SK-N-SH (cell line): ENCODE measurements around the gene C4orf33. TPM values are rescaled to one million over a fixed set of nuclear protein-coding genes. Genes with fewer than 3 reads are reported as not detected.

Source experiments
- CTCF ChIA-PET: fragments of 300-600, 350-600 bp; formaldehyde crosslinking; extraction: SDS; loops from one replicate; lab custom pipeline; 2021; lab: Yijun Ruan, JAX
- POLR2A ChIA-PET: fragments of 350-600 bp; sonication (Branson Sonifier 250); formaldehyde crosslinking; extraction: SDS; loops from one replicate; lab custom pipeline; 2020; ENCODE audit warnings: antibody characterized with exemption, inconsistent platforms; lab: Yijun Ruan, JAX
- DNase-seq: peaks from one replicate; pipeline ENCODE4 v3.0.0; 2012
- H2AFZ ChIP-seq: fragments of 200-600 bp; sonication (generic); 2 replicates; pipeline ENCODE4 v1.8.1; 2016; ENCODE audit warnings: antibody characterized with exemption, mild to moderate bottlenecking, low read depth
- H3F3A ChIP-seq: fragments of 200-600 bp; sonication (generic); replicated peaks from 2 replicates; pipeline ENCODE3; 2016; ENCODE audit warnings: antibody characterized with exemption, mild to moderate bottlenecking; ENCODE audit not compliant: insufficient read depth
- H3K27ac ChIP-seq, 2 experiments: fragments of 200-500 bp in 1 of 2; fragments of 200-600 bp in 1 of 2; sonication (Bioruptor generic) in 1 of 2; sonication (generic), shearing (Covaris generic) in 1 of 2; 2 replicates each; pipeline versions ENCODE4 v1.5.1 to v1.6.1; 2014 to 2016; ENCODE audit warnings: low read depth in 2 of 2, inconsistent platforms in 1 of 2, low read length in 1 of 2, mild to moderate bottlenecking in 1 of 2, mixed read lengths in 1 of 2
- H3K27me3 ChIP-seq: fragments of 200-600 bp; sonication (generic), shearing (Covaris generic); 2 replicates; pipeline ENCODE4 v1.6.1; 2016; ENCODE audit warnings: mixed run types; ENCODE audit not compliant: insufficient read depth
- H3K36me3 ChIP-seq, 2 experiments: fragments of 200-500 bp in 1 of 2; fragments of 200-600 bp in 1 of 2; sonication (Bioruptor generic) in 1 of 2; sonication (generic) in 1 of 2; replicated peaks in 1 of 2; 2 replicates each; pipeline versions ENCODE3 to v1.5.1; 2014 to 2016; ENCODE audit warnings: low read length in 1 of 2, mild to moderate bottlenecking in 1 of 2; ENCODE audit not compliant: insufficient read depth in 2 of 2, control insufficient read depth in 1 of 2
- H3K4me1 ChIP-seq, 2 experiments: fragments of 200-500 bp in 1 of 2; fragments of 200-600 bp in 1 of 2; sonication (Bioruptor generic) in 1 of 2; sonication (generic), shearing (Covaris generic) in 1 of 2; 2 replicates each; pipeline versions ENCODE4 v1.5.1 to v1.6.1; 2014 to 2016; ENCODE audit warnings: low read depth in 1 of 2, low read length in 1 of 2, mixed run types in 1 of 2; ENCODE audit not compliant: insufficient read depth in 2 of 2, control insufficient read depth in 1 of 2
- H3K4me2 ChIP-seq: fragments of 200-600 bp; sonication (generic), shearing (Covaris generic); 2 replicates; pipeline ENCODE4 v1.6.1; 2017; ENCODE audit warnings: mixed run types
- H3K4me3 ChIP-seq, 2 experiments: fragments of 200-500 bp in 1 of 2; fragments of 200-600 bp in 1 of 2; sonication (Bioruptor generic) in 1 of 2; sonication (generic), shearing (Covaris generic) in 1 of 2; 2 replicates each; pipeline versions ENCODE4 v1.5.1 to v1.8.1; 2014 to 2016; ENCODE audit warnings: low read depth in 2 of 2, inconsistent platforms in 1 of 2, low read length in 1 of 2, mild to moderate bottlenecking in 1 of 2, mixed read lengths in 1 of 2, moderate library complexity in 1 of 2
- H3K79me2 ChIP-seq: fragments of 200-600 bp; sonication (generic); 2 replicates; pipeline ENCODE4 v1.8.1; 2017; ENCODE audit warnings: mild to moderate bottlenecking; ENCODE audit not compliant: insufficient read depth
- H3K9ac ChIP-seq: fragments of 200-600 bp; sonication (generic); 2 replicates; pipeline ENCODE4 v1.6.1; 2017; ENCODE audit warnings: mixed run types
- H3K9me2 ChIP-seq: fragments of 200-600 bp; sonication (generic); 2 replicates; pipeline ENCODE4 v1.6.1; 2017; ENCODE audit warnings: mixed run types
- H3K9me3 ChIP-seq: fragments of 200-600 bp; sonication (generic); 2 replicates; pipeline ENCODE4 v1.6.1; 2017; ENCODE audit warnings: mixed run types, mild to moderate bottlenecking, moderate library complexity
- H4K20me1 ChIP-seq: fragments of 200-600 bp; sonication (generic); 2 replicates; pipeline ENCODE4 v1.6.1; 2017; ENCODE audit warnings: mild to moderate bottlenecking, mixed run types; ENCODE audit not compliant: insufficient read depth
- CHD2 ChIP-seq: fragments of 150-350 bp; IDR thresholded peaks from 2 replicates; pipeline ENCODE4 v1.6.1; 2018; ENCODE audit warnings: low read length; ENCODE audit not compliant: partially characterized antibody
- FOXJ3 ChIP-seq: sonication (generic); formaldehyde crosslinking; IDR thresholded peaks from 2 replicates; pipeline ENCODE4 v1.5.1; 2020; ENCODE audit warnings: mild to moderate bottlenecking, missing genetic modification reagents
- GATA2 ChIP-seq: sonication (generic); formaldehyde crosslinking; IDR thresholded peaks from 2 replicates; pipeline ENCODE4 v1.5.0; 2020; ENCODE audit warnings: mild to moderate bottlenecking, missing genetic modification reagents
- MEF2A ChIP-seq: IDR thresholded peaks from 2 replicates; pipeline ENCODE4 v1.4.0; 2012; ENCODE audit warnings: low read depth, borderline replicate concordance
- NFIC ChIP-seq: IDR thresholded peaks from 2 replicates; pipeline ENCODE4 v1.4.0; 2012; ENCODE audit warnings: borderline replicate concordance
- NRF1 ChIP-seq: IDR thresholded peaks from 2 replicates; pipeline ENCODE4 v1.6.1; 2012; ENCODE audit warnings: low read depth, mild to moderate bottlenecking, low read length
- RAD21 ChIP-seq: IDR thresholded peaks from 2 replicates; pipeline ENCODE4 v1.6.1; 2012; ENCODE audit warnings: mild to moderate bottlenecking, low read length
- RFX5 ChIP-seq: IDR thresholded peaks from 2 replicates; pipeline ENCODE4 v1.6.1; 2012; ENCODE audit warnings: mild to moderate bottlenecking, improper control_type of control experiment, low read length
- RXRA ChIP-seq: IDR thresholded peaks from 2 replicates; pipeline ENCODE4 v1.4.0; 2012; ENCODE audit warnings: low read depth, mild to moderate bottlenecking, borderline replicate concordance
- TCF12 ChIP-seq: IDR thresholded peaks from 2 replicates; pipeline ENCODE4 v1.4.0; 2012
- WGBS: methylation state at CpG from one replicate; pipeline ENCODE4 v1.1.6; 2017; ENCODE audit warnings: low lambda C conversion rate; 5-methylcytosine and 5-hydroxymethylcytosine counted together
- polyA plus RNA-seq, 3 experiments: library from polyadenylated mRNA; depleted of rRNA; stranded (reverse); fragments of >200 nt; gene quantifications; 2 replicates each; pipeline ENCODE4 v1.2.3, GENCODE V29; 2012
- TF ChIP-seq, protein P1 (sequence below): fragments of 200-600 bp; sonication (generic); IDR thresholded peaks from 2 replicates; pipeline ENCODE4 v1.6.1; 2017; ENCODE audit warnings: antibody characterized with exemption, mild to moderate bottlenecking, moderate library complexity
- TF ChIP-seq, protein P2 (sequence below): fragments of 150-350 bp; IDR thresholded peaks from 2 replicates; pipeline ENCODE4 v1.6.1; 2016; ENCODE audit warnings: mild to moderate bottlenecking, low read depth, low read length
- TF ChIP-seq, protein P3 (sequence below): IDR thresholded peaks from 2 replicates; pipeline ENCODE4 v1.4.0; 2012; ENCODE audit warnings: low read depth
- TF ChIP-seq, protein P4 (sequence below): IDR thresholded peaks from 2 replicates; pipeline ENCODE4 v1.4.0; 2012; ENCODE audit warnings: low read depth, borderline replicate concordance

C4orf33 gene
- polyA plus RNA-seq, 1 of the 3 experiments (the other 2 are of a cell fraction), result 3.3 TPM

DNA sequence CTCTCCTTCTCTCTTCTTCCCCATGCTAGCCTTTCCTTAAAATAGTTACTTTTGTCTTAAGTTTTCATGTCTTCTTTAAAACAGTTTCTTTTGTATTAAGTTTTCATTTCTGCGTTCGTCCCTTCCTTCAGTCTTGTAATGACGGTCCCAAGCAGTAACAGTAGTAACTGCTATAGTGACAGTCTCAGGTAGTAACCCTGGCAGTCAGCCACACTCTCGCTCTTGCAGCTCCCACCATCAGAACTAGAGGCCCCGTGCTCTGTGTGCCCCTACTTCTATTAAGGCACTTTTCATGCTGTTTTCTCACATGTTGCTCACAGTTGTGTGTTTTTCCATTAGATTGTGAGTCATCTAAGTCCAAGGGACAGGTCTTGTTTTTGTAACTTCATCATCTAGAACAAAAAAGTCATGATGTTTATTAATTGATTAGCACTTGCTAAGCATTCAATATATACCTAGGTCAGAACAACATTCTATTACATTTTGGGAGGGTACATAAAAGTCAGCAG is 49.3 kb downstream of the C4orf33 start:
- no peak for DNase-seq
- ChIA-PET POLR2A (no interaction called here), CTCF (interaction anchor here (1.3 kb wide), 1 partner anchor 10 kb away, joined by 4 read pairs; no protein-coding TSS in a partner anchor)
- H4K20me1 ChIP-seq, result no peaks in the 10 kb centered on the region
- no peaks in the 10 kb centered on the region for H3K79me2 ChIP-seq
- no peaks in the 10 kb centered on the region for H3K9me3 ChIP-seq
- H3K27ac ChIP-seq, result no peak overlapping the region
- H3K4me2 ChIP-seq, result no peak overlapping the region
- H3K27me3 ChIP-seq, result no peaks in the 10 kb centered on the region
- peaks cover 0 to 8% of the 10 kb centered on the region in 2 experiments; a peak in 2 of 4 replicates for H3K4me1 ChIP-seq
- no peak overlapping the region for H3K4me3 ChIP-seq
- 92% methylated on average over 5 of the region's 5 CpGs for WGBS
- TF ChIP-seq MEF2A (no peak), NFIC (no peak), RFX5 (no peak), GATA2 (CRISPR knock-in tag) (no peak), CHD2 (no peak), RXRA (no peak), NRF1 (no peak), TCF12 (no peak), RAD21 (no peak), FOXJ3 (CRISPR knock-in tag) (no peak)
- TF ChIP-seq, protein P1, sequence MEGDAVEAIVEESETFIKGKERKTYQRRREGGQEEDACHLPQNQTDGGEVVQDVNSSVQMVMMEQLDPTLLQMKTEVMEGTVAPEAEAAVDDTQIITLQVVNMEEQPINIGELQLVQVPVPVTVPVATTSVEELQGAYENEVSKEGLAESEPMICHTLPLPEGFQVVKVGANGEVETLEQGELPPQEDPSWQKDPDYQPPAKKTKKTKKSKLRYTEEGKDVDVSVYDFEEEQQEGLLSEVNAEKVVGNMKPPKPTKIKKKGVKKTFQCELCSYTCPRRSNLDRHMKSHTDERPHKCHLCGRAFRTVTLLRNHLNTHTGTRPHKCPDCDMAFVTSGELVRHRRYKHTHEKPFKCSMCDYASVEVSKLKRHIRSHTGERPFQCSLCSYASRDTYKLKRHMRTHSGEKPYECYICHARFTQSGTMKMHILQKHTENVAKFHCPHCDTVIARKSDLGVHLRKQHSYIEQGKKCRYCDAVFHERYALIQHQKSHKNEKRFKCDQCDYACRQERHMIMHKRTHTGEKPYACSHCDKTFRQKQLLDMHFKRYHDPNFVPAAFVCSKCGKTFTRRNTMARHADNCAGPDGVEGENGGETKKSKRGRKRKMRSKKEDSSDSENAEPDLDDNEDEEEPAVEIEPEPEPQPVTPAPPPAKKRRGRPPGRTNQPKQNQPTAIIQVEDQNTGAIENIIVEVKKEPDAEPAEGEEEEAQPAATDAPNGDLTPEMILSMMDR, result no peak
- TF ChIP-seq, protein P2, sequence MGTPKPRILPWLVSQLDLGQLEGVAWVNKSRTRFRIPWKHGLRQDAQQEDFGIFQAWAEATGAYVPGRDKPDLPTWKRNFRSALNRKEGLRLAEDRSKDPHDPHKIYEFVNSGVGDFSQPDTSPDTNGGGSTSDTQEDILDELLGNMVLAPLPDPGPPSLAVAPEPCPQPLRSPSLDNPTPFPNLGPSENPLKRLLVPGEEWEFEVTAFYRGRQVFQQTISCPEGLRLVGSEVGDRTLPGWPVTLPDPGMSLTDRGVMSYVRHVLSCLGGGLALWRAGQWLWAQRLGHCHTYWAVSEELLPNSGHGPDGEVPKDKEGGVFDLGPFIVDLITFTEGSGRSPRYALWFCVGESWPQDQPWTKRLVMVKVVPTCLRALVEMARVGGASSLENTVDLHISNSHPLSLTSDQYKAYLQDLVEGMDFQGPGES, result no peak
- TF ChIP-seq, protein P3, sequence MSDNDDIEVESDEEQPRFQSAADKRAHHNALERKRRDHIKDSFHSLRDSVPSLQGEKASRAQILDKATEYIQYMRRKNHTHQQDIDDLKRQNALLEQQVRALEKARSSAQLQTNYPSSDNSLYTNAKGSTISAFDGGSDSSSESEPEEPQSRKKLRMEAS, result no peak
- TF ChIP-seq, protein P4, sequence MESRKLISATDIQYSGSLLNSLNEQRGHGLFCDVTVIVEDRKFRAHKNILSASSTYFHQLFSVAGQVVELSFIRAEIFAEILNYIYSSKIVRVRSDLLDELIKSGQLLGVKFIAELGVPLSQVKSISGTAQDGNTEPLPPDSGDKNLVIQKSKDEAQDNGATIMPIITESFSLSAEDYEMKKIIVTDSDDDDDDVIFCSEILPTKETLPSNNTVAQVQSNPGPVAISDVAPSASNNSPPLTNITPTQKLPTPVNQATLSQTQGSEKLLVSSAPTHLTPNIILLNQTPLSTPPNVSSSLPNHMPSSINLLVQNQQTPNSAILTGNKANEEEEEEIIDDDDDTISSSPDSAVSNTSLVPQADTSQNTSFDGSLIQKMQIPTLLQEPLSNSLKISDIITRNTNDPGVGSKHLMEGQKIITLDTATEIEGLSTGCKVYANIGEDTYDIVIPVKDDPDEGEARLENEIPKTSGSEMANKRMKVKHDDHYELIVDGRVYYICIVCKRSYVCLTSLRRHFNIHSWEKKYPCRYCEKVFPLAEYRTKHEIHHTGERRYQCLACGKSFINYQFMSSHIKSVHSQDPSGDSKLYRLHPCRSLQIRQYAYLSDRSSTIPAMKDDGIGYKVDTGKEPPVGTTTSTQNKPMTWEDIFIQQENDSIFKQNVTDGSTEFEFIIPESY, result no peak
- H3K9me2 ChIP-seq, result no peaks in the 10 kb centered on the region
- H3F3A ChIP-seq, result no peaks in the 10 kb centered on the region
- H2AFZ ChIP-seq, result no peak overlapping the region
- H3K9ac ChIP-seq, result no peak overlapping the region
- H3K36me3 ChIP-seq, result no peaks in the 10 kb centered on the region
